GM19455 (cell line): Measurements from ENCODE around the gene SERINC5.
"Not testable (repeated sequence)": the region's sequence is repeated elsewhere in the genome, so short reads cannot be mapped to it uniquely, and the experiment has no call there.

Source experiments
- ATAC-seq: cut with Tn5 transposase; IDR thresholded peaks from one replicate; pipeline ENCODE4 v1.9.1; 2021; ENCODE audit not compliant: unreplicated experiment

SERINC5 gene

GRCh38 chr5:80141147-80141671 is 114.6 kb downstream of the SERINC5 start:
- ATAC-seq, result no peak

- ATAC-seq, result no peak
Observed at GRCh38 chr5:80140496-80140895, 115.4 kb downstream of the SERINC5 start.

GRCh38 chr5:80139466-80139972 is 116.3 kb downstream of the SERINC5 start:
- ATAC-seq, result no peak

GRCh38 chr5:80138486-80138885 is 117.4 kb downstream of the SERINC5 start:
- ATAC-seq, result no peak

- not testable (repeated sequence) for ATAC-seq
Observed at GRCh38 chr5:80136798-80137197, 119.0 kb downstream of the SERINC5 start.

GRCh38 chr5:80134876-80135275 is 121.0 kb downstream of the SERINC5 start:
- ATAC-seq, result no peak

- ATAC-seq, result no peak
Observed at GRCh38 chr5:80129146-80129545, 126.7 kb downstream of the SERINC5 start.

GRCh38 chr5:80128141-80128540 is 127.7 kb downstream of the SERINC5 start:
- ATAC-seq, result no peak

- no peak for ATAC-seq
Observed at GRCh38 chr5:80127116-80127552, 128.7 kb downstream of the SERINC5 start.

GRCh38 chr5:80125962-80126480 is 129.8 kb downstream of the SERINC5 start:
- peak; percentile 44 for ATAC-seq

GRCh38 chr5:80125022-80125961 is 130.6 kb downstream of the SERINC5 start:
- peak; percentile 86 for ATAC-seq

GRCh38 chr5:80124121-80124918 is 131.5 kb downstream of the SERINC5 start:
- ATAC-seq, result no peak

GRCh38 chr5:80122579-80122978 is 133.3 kb downstream of the SERINC5 start:
- ATAC-seq, result no peak

GRCh38 chr5:80119372-80119771 is 136.5 kb downstream of the SERINC5 start:
- ATAC-seq, result no peak

- ATAC-seq, result no peak
Observed at GRCh38 chr5:80117446-80117845, 138.4 kb downstream of the SERINC5 start.

- no peak for ATAC-seq
Observed at GRCh38 chr5:80116465-80116864, 139.4 kb downstream of the SERINC5 start.

GRCh38 chr5:80116000-80116399 is 139.8 kb downstream of the SERINC5 start:
- ATAC-seq, result no peak

GRCh38 chr5:80114860-80115259 is 141.0 kb downstream of the SERINC5 start:
- no peak for ATAC-seq

- not testable (repeated sequence) for ATAC-seq
Observed at GRCh38 chr5:80111376-80111990, 144.4 kb downstream of the SERINC5 start.

- no peak for ATAC-seq
Observed at GRCh38 chr5:80109646-80110478, 146.0 kb downstream of the SERINC5 start.
